ENCODE data around the gene SRGAP1. TPM values are rescaled to one million over a fixed set of nuclear protein-coding genes. Genes with fewer than 3 reads are reported as not detected.

SRGAP1 gene
- total and polyA plus RNA-seq, 9 of the 15 experiments (the other 6 are each of a cell fraction or from before 2014, with no cell fraction given): 0.01 to 0.13 (median 0.04) TPM; not detected in 3

DNA sequence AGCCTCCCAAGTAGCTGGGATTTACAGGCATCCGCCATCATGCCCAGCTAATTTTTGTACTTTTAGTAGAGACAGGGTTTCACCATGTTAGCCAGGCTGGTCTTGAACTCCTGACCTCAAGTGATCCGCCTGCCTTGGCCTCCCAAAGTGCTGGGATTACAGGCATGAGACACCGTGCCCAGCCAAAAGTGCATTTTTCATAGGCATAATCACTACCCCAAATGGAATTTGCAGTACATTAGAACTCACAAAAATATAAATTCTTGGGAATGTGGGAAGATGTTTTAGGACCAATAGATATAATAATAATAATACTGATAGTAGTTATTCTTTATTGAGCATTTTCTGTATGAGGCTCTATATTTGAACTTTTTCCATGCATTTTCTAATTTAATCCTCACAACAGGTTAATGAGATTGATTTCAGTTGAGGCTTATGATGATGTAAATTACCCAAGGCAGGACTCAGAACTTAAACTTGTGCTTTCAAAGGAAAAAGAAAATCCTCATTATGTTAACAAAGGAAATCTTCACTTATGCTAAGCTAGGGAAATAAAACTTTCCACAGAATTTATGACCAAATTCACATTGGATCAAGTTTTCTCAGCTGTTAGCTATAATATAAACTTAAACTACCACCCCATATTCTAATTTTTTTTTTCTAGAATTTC lies 121.6 kb downstream of the SRGAP1 start:
- FAIRE-seq (no peak), DNase-seq (ENCODE audit: extremely low read depth in 1 of 4, low spot score in 3 of 4) (no peak), ATAC-seq (no peak)
- no TSS peak for BruUV-seq (replicated peaks)
- in situ Hi-C loops (cut with MboI) (no loop called here), intact Hi-C loops (cut with micrococcal nuclease) (no loop called here)
- WGBS (ENCODE audit: insufficient coverage, low coverage, missing lambda C conversion rate): 8% methylated on average over 2 of the region's 3 CpGs
- Histone ChIP-seq H3K4me3 (no peak overlapping the region), H3K9me1 (ENCODE audit: control insufficient read depth, insufficient read depth, low read length) (no peaks in the 10 kb centered on the region), H3K9me3 (replicated peaks; ENCODE audit: control insufficient read depth, insufficient read depth, low read depth, low read length) (no peaks in the 10 kb centered on the region), H2AFZ (ENCODE audit: low read depth, low read length) (no peak overlapping the region), H3K27me3 (ENCODE audit: control insufficient read depth in 2 of 2, insufficient read depth in 2 of 2, low read length in 2 of 2) (peaks cover 0 to 7% of the 10 kb centered on the region in 2 experiments; a peak in 1 of 5 replicates), H3K27ac (ENCODE audit: extremely low read depth, low read depth, low read length) (no peak overlapping the region), H3K4me2 (ENCODE audit: insufficient read depth, low read length) (no peak overlapping the region), H3K4me1 (replicated peaks in 1 of 2; ENCODE audit: control insufficient read depth in 2 of 2, insufficient read depth in 2 of 2, low read length in 2 of 2) (no peaks in the 10 kb centered on the region), H3K79me2 (ENCODE audit: control insufficient read depth, insufficient read depth, low read length) (no peaks in the 10 kb centered on the region), H4K20me1 (replicated peaks; ENCODE audit: control insufficient read depth, insufficient read depth, low read length) (no peaks in the 10 kb centered on the region), H3K36me3 (ENCODE audit: control insufficient read depth, insufficient read depth, low read length) (no peaks in the 10 kb centered on the region), H3K9ac (ENCODE audit: insufficient read depth in 1 of 2, low read depth in 2 of 2, low read length in 2 of 2) (no peak overlapping the region)
- ChIA-PET CTCF (ENCODE audit: low intra/inter-chr PET ratio) (no interaction called here), POLR2A (no interaction called here)
- TF ChIP-seq YBX1 (IDR thresholded peaks at IDR 0.05): no peak
- no peak for TF ChIP-seq SREBF2 (CRISPR knock-in tag; IDR thresholded peaks at IDR 0.05)
- no peak for TF ChIP-seq TAF9B (IDR thresholded peaks at IDR 0.05; ENCODE audit: partially characterized antibody)
- TF ChIP-seq MCM5 (IDR thresholded peaks at IDR 0.05; ENCODE audit: low read depth): no peak
- TF ChIP-seq, protein P1, sequence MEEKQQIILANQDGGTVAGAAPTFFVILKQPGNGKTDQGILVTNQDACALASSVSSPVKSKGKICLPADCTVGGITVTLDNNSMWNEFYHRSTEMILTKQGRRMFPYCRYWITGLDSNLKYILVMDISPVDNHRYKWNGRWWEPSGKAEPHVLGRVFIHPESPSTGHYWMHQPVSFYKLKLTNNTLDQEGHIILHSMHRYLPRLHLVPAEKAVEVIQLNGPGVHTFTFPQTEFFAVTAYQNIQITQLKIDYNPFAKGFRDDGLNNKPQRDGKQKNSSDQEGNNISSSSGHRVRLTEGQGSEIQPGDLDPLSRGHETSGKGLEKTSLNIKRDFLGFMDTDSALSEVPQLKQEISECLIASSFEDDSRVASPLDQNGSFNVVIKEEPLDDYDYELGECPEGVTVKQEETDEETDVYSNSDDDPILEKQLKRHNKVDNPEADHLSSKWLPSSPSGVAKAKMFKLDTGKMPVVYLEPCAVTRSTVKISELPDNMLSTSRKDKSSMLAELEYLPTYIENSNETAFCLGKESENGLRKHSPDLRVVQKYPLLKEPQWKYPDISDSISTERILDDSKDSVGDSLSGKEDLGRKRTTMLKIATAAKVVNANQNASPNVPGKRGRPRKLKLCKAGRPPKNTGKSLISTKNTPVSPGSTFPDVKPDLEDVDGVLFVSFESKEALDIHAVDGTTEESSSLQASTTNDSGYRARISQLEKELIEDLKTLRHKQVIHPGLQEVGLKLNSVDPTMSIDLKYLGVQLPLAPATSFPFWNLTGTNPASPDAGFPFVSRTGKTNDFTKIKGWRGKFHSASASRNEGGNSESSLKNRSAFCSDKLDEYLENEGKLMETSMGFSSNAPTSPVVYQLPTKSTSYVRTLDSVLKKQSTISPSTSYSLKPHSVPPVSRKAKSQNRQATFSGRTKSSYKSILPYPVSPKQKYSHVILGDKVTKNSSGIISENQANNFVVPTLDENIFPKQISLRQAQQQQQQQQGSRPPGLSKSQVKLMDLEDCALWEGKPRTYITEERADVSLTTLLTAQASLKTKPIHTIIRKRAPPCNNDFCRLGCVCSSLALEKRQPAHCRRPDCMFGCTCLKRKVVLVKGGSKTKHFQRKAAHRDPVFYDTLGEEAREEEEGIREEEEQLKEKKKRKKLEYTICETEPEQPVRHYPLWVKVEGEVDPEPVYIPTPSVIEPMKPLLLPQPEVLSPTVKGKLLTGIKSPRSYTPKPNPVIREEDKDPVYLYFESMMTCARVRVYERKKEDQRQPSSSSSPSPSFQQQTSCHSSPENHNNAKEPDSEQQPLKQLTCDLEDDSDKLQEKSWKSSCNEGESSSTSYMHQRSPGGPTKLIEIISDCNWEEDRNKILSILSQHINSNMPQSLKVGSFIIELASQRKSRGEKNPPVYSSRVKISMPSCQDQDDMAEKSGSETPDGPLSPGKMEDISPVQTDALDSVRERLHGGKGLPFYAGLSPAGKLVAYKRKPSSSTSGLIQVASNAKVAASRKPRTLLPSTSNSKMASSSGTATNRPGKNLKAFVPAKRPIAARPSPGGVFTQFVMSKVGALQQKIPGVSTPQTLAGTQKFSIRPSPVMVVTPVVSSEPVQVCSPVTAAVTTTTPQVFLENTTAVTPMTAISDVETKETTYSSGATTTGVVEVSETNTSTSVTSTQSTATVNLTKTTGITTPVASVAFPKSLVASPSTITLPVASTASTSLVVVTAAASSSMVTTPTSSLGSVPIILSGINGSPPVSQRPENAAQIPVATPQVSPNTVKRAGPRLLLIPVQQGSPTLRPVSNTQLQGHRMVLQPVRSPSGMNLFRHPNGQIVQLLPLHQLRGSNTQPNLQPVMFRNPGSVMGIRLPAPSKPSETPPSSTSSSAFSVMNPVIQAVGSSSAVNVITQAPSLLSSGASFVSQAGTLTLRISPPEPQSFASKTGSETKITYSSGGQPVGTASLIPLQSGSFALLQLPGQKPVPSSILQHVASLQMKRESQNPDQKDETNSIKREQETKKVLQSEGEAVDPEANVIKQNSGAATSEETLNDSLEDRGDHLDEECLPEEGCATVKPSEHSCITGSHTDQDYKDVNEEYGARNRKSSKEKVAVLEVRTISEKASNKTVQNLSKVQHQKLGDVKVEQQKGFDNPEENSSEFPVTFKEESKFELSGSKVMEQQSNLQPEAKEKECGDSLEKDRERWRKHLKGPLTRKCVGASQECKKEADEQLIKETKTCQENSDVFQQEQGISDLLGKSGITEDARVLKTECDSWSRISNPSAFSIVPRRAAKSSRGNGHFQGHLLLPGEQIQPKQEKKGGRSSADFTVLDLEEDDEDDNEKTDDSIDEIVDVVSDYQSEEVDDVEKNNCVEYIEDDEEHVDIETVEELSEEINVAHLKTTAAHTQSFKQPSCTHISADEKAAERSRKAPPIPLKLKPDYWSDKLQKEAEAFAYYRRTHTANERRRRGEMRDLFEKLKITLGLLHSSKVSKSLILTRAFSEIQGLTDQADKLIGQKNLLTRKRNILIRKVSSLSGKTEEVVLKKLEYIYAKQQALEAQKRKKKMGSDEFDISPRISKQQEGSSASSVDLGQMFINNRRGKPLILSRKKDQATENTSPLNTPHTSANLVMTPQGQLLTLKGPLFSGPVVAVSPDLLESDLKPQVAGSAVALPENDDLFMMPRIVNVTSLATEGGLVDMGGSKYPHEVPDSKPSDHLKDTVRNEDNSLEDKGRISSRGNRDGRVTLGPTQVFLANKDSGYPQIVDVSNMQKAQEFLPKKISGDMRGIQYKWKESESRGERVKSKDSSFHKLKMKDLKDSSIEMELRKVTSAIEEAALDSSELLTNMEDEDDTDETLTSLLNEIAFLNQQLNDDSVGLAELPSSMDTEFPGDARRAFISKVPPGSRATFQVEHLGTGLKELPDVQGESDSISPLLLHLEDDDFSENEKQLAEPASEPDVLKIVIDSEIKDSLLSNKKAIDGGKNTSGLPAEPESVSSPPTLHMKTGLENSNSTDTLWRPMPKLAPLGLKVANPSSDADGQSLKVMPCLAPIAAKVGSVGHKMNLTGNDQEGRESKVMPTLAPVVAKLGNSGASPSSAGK (IDR thresholded peaks at IDR 0.05): no peak
- no peak for TF ChIP-seq CBX2 (IDR thresholded peaks at IDR 0.05; ENCODE audit: insufficient read depth, low read length, poor library complexity, severe bottlenecking)
- TF ChIP-seq, protein P2, sequence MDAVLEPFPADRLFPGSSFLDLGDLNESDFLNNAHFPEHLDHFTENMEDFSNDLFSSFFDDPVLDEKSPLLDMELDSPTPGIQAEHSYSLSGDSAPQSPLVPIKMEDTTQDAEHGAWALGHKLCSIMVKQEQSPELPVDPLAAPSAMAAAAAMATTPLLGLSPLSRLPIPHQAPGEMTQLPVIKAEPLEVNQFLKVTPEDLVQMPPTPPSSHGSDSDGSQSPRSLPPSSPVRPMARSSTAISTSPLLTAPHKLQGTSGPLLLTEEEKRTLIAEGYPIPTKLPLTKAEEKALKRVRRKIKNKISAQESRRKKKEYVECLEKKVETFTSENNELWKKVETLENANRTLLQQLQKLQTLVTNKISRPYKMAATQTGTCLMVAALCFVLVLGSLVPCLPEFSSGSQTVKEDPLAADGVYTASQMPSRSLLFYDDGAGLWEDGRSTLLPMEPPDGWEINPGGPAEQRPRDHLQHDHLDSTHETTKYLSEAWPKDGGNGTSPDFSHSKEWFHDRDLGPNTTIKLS (IDR thresholded peaks at IDR 0.05; ENCODE audit: borderline replicate concordance, low read depth): no peak
- TF ChIP-seq TBP (optimal IDR thresholded peaks at IDR 0.05; ENCODE audit: low read depth, low read length): no peak

Measured in K562 (cell line).